Activated CD4-positive, alpha-beta memory T cell treated with anti-CD3 and anti-CD28 coated beads for 36 hours (primary cell): ENCODE data around the gene APCDD1L. TPM values are rescaled to one million over a fixed set of nuclear protein-coding genes. Genes with fewer than 3 reads are reported as not detected.

Source experiments
- CTCF ChIA-PET: fragments of 350-600 bp; sonication (Branson Sonifier 250); formaldehyde crosslinking; loops from one replicate; lab custom pipeline; 2021; ENCODE audit warnings: antibody characterized with exemption, inconsistent platforms; lab: Charles Lee
- POLR2A ChIA-PET: fragments of 350-600 bp; sonication (Branson Sonifier 250); formaldehyde crosslinking; loops from one replicate; lab custom pipeline; 2021; ENCODE audit warnings: antibody characterized with exemption; lab: Charles Lee
- DNase-seq: peaks from one replicate; pipeline ENCODE4 v3.0.0-alpha.2; 2020
- H3K27ac Mint-ChIP-seq: one replicate; pipeline ENCODE4 v1.8.0; 2021; ENCODE audit warnings: mixed read lengths
- H3K27me3 Mint-ChIP-seq: one replicate; pipeline ENCODE4 v1.8.0; 2021; ENCODE audit warnings: mixed read lengths
- H3K36me3 Mint-ChIP-seq: one replicate; pipeline ENCODE4 v1.8.0; 2021; ENCODE audit warnings: mixed read lengths
- H3K4me1 Mint-ChIP-seq: one replicate; pipeline ENCODE4 v1.8.0; 2021; ENCODE audit warnings: low read depth, mixed read lengths
- H3K4me3 Mint-ChIP-seq: one replicate; pipeline ENCODE4 v1.8.0; 2021; ENCODE audit warnings: mild to moderate bottlenecking, mixed read lengths
- H3K9me3 Mint-ChIP-seq: one replicate; pipeline ENCODE4 v1.8.0; 2021; ENCODE audit warnings: mixed read lengths
- intact Hi-C: fragments of 100-400 bp; cut with micrococcal nuclease; formaldehyde crosslinking; loops from one replicate; pipeline ENCODE4 v1.15.1; 2023
- total RNA-seq, 2 experiments: library from RNA; stranded (reverse); gene quantifications; one replicate each; pipeline ENCODE4 v1.2.3, GENCODE V29; 2021

The APCDD1L gene
- total RNA-seq, 2 experiments from 2014 or later = not detected

DNA sequence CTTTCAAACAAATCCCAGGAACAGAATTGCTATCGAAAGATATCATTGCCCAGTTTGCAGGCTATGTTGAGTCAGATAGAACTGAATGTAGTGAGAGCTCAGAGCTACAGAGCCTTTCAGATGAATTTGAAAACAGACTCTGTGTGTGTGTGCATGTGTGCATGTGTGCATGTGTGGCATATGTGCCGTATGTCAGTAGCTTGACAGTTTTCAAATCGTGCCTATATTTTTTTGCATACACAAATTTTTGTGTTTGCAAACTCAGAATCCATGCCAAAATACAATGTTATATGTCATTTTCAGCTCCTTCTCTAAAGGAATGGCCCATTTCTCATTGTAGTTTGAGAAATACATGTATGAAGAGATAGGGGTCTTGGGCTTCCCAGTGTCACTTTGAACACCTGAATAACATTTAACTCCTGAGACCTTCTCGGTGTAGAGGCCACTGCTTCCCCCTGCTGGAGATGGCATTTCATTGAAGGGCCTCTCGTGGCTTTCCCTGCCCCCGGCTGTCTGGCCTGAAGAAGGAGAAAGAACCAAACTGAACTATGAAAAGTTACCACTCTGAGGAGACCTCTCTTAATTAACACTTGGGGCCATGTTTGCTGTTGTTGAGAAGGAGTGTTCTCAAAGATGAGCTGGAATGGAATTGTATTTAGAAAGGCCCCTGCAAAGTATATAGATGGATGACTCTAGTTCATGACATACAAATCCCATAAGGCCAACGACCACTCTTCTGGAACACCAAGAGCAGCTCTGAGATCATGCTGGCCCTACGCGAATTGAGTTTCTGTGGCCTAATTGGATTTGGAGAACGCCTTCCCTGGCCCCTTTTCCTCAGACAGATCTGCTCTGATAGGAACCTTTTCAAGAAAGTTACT lies 67.4 kb downstream of the APCDD1L start:
- ChIA-PET POLR2A (no interaction called here), CTCF (interaction anchor here (0.7 to 2.5 kb wide), 10 partner anchors 15 to 212 kb away, joined by 3 to 13 read pairs (median 4); partner anchors contain the start of gene VAPB)
- H3K36me3 Mint-ChIP-seq = peaks cover 58% of the 10 kb centered on the region
- no peaks in the 10 kb centered on the region for H3K27me3 Mint-ChIP-seq
- peak; percentile 72 for DNase-seq
- no peak overlapping the region for H3K27ac Mint-ChIP-seq
- no peak overlapping the region for H3K4me3 Mint-ChIP-seq
- intact Hi-C loops = loop anchor here (1.0 kb wide), 1 partner anchor 210 kb away; no protein-coding TSS in a partner anchor
- H3K9me3 Mint-ChIP-seq = no peaks in the 10 kb centered on the region
- peaks cover 2% of the 10 kb centered on the region for H3K4me1 Mint-ChIP-seq

DNA sequence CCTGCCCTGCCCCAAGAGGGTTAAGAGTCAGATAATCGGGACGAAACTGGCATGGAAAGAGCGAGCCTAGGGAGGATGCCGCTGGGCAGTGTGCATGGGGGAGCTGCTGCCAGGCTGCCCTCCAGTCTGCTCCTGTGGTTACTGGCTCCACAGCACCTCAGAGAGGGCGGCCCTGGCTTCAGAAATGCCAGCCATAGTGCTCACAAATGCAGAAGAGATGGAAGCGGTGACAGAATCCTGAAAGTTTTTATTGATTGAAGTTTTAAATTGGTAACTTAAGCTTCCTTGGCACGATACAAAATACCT lies 68.3 kb downstream of the APCDD1L start:
- no peak overlapping the region for H3K27ac Mint-ChIP-seq
- DNase-seq = no peak
- no peaks in the 10 kb centered on the region for H3K9me3 Mint-ChIP-seq
- CTCF ChIA-PET = interaction anchor here (0.7 to 2.5 kb wide), 6 partner anchors 14 to 212 kb away, joined by 3 to 13 read pairs (median 4); partner anchors contain the start of gene VAPB
- no peak overlapping the region for H3K4me3 Mint-ChIP-seq
- peaks cover 3% of the 10 kb centered on the region for H3K4me1 Mint-ChIP-seq
- POLR2A ChIA-PET = no interaction called here
- H3K27me3 Mint-ChIP-seq = no peaks in the 10 kb centered on the region
- intact Hi-C loops = loop anchor here (1.0 kb wide), 1 partner anchor 210 kb away; no protein-coding TSS in a partner anchor
- H3K36me3 Mint-ChIP-seq = peaks cover 60% of the 10 kb centered on the region

DNA sequence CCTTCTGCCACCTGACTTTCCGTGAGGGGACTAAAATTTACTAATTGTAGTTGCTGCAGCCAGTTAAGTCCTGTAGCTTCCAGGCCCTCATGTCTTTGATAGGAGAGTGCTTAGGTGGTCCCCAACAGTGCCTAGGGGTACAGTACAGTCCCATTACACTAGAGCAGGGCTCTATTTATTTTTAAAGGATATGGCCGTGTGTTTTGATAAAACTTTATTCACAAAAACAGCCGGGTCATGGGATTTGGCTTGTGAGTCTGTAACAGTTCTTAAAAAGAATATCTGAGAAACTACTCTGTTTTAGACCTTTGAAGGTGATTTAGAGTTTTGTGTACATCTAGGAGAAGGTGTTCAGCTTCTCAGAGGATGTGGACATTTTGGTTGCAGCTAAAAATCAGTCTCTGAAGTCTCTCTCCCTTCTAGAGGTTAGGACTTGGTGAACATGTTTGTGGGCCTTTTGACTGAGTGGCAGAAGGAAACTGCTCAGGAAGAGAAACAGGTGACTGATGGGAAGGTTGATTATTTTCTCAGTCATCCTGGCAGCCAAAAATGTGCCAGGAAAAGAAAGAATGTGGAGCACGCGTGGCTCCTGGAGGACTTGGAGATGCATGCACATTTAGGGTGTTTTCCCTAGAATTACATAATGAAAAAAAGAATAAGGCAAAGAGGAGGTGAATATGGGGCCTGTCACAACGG lies 68.8 kb downstream of the APCDD1L start:
- CTCF ChIA-PET = interaction anchor here (1.3 to 2.5 kb wide), 3 partner anchors 58 to 211 kb away, joined by 4 to 13 read pairs (median 5); partner anchors contain the start of gene VAPB
- intact Hi-C loops = no loop called here

DNA sequence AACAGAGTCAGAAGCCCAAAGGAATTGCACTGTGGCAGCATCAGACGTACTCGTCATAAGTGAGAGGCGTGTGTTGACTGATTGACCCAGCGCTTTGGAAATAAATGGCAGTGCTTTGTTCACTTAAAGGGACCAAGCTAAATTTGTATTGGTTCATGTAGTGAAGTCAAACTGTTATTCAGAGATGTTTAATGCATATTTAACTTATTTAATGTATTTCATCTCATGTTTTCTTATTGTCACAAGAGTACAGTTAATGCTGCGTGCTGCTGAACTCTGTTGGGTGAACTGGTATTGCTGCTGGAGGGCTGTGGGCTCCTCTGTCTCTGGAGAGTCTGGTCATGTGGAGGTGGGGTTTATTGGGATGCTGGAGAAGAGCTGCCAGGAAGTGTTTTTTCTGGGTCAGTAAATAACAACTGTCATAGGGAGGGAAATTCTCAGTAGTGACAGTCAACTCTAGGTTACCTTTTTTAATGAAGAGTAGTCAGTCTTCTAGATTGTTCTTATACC lies 70.4 kb downstream of the APCDD1L start:
- CTCF ChIA-PET = no interaction called here

More for the DNA sequence above, 68.8 kb downstream of the APCDD1L start:
- H3K36me3 Mint-ChIP-seq = peaks cover 59% of the 10 kb centered on the region
- no peak for DNase-seq
- POLR2A ChIA-PET = no interaction called here
- H3K27ac Mint-ChIP-seq = no peak overlapping the region
- H3K4me3 Mint-ChIP-seq = no peak overlapping the region
- H3K27me3 Mint-ChIP-seq = no peaks in the 10 kb centered on the region
- peaks cover 7% of the 10 kb centered on the region for H3K4me1 Mint-ChIP-seq
- H3K9me3 Mint-ChIP-seq = no peaks in the 10 kb centered on the region

DNA sequence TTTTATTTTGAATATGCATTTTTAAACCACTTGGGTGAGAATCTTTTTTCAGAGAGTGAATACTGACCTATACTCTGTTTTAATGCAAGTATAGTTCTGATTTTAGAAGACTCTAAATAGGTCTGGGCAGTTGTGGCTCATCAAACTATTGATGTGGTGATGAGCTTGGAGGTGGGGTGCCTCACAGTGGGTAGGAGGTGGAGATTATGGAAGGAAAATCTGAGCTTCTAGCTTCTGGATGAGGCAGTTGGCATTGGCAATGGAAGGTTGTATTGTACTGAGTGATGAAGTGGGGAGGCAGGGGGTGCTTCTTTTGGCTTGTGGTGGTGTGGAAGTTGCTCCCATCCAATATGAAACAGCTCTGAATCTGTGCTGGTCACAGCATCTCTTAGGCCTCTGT lies 73.5 kb downstream of the APCDD1L start:
- DNase-seq = no peak
- CTCF ChIA-PET = no interaction called here
- Mint-ChIP-seq H3K27ac (no peak overlapping the region), H3K4me1 (peaks cover 24% of the 10 kb centered on the region), H3K36me3 (peaks cover 44% of the 10 kb centered on the region), H3K9me3 (no peaks in the 10 kb centered on the region), H3K27me3 (no peaks in the 10 kb centered on the region), H3K4me3 (no peak overlapping the region)
- intact Hi-C loops = no loop called here
- POLR2A ChIA-PET = interaction anchor here (0.7 kb wide), 1 partner anchor 222 kb away, joined by 4 read pairs; no protein-coding TSS in a partner anchor

More for the DNA sequence above, 70.4 kb downstream of the APCDD1L start:
- Mint-ChIP-seq H3K27ac (no peak overlapping the region), H3K9me3 (no peaks in the 10 kb centered on the region), H3K36me3 (peaks cover 54% of the 10 kb centered on the region), H3K4me3 (no peak overlapping the region), H3K4me1 (peaks cover 6% of the 10 kb centered on the region), H3K27me3 (no peaks in the 10 kb centered on the region)
- intact Hi-C loops = no loop called here
- POLR2A ChIA-PET = no interaction called here
- no peak for DNase-seq

DNA sequence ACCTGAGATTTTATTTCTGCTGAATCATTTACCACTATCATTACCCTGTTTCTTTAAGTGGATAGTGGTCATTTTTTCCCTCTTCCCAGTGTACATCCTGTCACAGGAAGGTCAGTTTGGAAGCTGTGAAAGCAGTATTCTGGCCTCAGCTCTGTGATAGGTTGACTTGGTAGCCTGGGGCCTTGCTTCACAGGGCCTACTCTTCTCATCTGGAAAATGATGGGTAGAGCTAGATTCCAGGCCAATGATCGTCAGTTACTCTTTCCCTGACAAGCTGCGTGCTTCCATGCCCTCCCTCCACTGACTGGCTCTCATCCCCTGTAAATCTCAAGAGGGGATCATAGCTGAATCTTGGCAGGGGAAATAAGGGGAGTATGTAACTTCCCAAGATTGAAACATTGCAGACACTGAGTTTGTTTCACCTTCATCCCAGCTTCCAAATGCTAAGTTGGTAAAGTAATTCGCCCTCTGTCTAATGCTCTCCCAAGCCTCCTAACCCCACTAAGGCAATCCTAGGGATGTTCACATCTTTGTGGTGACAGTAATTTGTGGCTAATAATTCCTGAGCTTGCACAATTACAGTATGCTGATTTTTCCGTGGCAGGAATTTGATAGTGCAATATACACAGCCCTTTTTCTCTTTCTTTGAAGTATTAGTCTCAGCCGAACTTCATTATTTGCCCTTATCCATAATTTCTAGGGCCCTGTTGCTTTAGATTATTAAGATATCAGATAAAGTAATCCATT lies 75.0 kb downstream of the APCDD1L start:
- Mint-ChIP-seq H3K9me3 (no peaks in the 10 kb centered on the region), H3K4me3 (no peak overlapping the region), H3K4me1 (peaks cover 27% of the 10 kb centered on the region), H3K27me3 (no peaks in the 10 kb centered on the region), H3K27ac (no peak overlapping the region), H3K36me3 (peaks cover 41% of the 10 kb centered on the region)
- no peak for DNase-seq
- intact Hi-C loops = no loop called here
- CTCF ChIA-PET = interaction anchor here (1.1 kb wide), 1 partner anchor 207 kb away, joined by 3 read pairs; no protein-coding TSS in a partner anchor
- POLR2A ChIA-PET = no interaction called here

DNA sequence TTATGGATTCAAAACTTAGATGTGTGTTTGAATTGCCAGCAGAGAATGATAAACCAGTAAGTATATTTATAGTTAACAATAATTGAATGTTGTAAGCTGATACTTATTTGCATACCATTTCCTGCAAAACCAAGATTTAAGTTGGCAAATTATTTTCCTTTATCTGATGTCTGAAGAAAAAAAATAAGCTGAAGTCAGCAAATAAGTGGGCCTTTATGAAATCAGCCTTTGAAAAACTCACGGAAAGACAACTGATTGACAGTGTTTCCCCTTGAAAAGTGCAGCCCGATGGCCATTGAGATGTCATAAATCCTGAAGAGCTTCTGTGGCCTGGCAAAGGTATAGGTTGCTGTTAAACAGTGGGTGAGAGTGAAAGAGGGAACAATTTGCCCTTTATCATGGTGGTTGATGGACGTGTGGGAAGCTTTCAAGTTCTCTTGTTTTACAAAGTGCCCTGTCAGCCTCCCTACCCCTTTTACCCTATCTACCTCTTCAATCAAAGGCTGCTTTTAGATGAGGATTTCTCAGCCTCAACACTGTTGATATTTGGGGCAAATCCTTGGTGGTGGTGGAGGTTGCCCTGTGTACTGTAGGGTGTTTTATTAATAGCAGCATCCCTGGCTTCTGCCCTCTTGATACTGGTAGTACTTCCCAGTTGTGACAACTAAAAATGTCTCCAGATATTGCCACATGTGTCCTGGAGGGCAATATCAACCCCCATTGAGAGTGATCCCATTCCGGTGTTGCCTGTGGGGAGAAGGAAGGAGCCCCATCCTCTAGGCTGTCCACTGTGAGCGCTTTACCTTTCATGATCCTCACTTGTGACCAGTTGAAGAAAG lies 76.0 kb downstream of the APCDD1L start:
- POLR2A ChIA-PET = no interaction called here
- intact Hi-C loops = no loop called here
- no peak for DNase-seq
- CTCF ChIA-PET = interaction anchor here (1.0 kb wide), 1 partner anchor 212 kb away, joined by 4 read pairs; the partner anchor contains the start of gene STX16
- Mint-ChIP-seq H3K27ac (no peak overlapping the region), H3K4me3 (no peak overlapping the region), H3K27me3 (no peaks in the 10 kb centered on the region), H3K9me3 (no peaks in the 10 kb centered on the region), H3K36me3 (peaks cover 32% of the 10 kb centered on the region), H3K4me1 (peaks cover 29% of the 10 kb centered on the region)

DNA sequence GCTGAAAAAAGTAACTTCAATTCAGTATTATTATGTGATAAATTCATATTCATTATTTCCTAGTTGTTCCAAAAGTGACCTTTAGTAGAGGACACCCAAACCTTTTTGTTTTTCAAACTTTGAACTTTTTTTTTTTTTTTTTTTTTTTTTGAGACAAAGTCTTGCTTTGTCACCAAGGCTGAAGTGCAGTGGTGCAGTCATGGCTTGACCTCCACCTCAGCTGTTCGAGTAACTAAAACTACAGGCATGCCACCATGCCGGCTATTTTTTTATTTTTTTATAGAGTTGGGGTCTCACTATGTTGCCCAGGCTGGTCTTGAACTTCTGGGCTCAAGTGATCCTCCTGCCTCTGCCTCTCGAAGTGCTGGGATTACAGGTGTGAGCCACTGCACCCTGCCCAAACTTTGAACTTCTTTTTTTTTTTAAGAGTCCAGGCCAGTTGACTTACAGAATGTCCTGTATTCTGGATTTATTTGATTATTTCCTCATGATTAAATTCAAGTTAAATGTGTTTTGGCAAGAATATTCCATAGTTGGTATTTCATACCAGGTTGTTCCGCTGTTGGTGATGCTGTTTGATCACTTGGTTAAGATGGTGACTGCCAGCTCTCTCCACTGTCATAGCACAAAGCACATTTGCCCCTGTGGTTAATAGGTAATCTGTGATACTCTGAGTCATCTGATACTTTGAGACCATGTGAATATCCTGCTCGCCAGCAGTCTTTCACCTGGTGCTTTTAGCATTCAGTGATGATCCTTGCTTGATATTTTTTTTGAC lies 78.1 kb downstream of the APCDD1L start:
- peaks cover 44% of the 10 kb centered on the region for H3K4me1 Mint-ChIP-seq
- CTCF ChIA-PET = interaction anchor here (2.2 kb wide), 1 partner anchor 201 kb away, joined by 7 read pairs; no protein-coding TSS in a partner anchor
- no peak for DNase-seq
- H3K36me3 Mint-ChIP-seq = peaks cover 21% of the 10 kb centered on the region
- no peaks in the 10 kb centered on the region for H3K9me3 Mint-ChIP-seq
- no peak overlapping the region for H3K27ac Mint-ChIP-seq
- intact Hi-C loops = no loop called here
- H3K27me3 Mint-ChIP-seq = no peaks in the 10 kb centered on the region
- POLR2A ChIA-PET = interaction anchor here (0.6 kb wide), 1 partner anchor 835 kb away, joined by 6 read pairs; no protein-coding TSS in a partner anchor
- no peak overlapping the region for H3K4me3 Mint-ChIP-seq

DNA sequence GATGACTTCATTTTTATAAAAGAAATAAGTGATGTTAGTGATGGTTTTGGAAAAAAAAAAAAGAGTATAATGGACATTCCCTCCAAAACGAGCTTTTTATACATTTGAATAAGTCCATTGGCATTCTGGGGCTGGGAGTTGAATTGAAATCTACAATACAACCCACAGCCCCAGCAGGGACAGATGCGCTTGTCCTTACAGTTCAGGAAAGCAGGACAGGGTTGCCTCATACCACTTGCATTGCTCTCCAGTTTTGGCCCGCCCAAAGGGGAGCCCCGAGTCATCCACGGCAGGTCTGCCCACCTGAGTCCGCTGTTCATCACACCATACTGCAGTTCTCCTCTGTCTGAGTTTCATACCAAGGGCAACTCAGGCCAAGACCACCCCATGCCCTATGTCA lies 80.0 kb downstream of the APCDD1L start:
- Mint-ChIP-seq H3K27me3 (no peaks in the 10 kb centered on the region), H3K36me3 (peaks cover 22% of the 10 kb centered on the region), H3K9me3 (no peaks in the 10 kb centered on the region), H3K4me1 (peaks cover 44% of the 10 kb centered on the region), H3K4me3 (no peak overlapping the region), H3K27ac (no peak overlapping the region)
- ChIA-PET CTCF (interaction anchor here (2.2 kb wide), 1 partner anchor 199 kb away, joined by 7 read pairs; no protein-coding TSS in a partner anchor), POLR2A (no interaction called here)
- no peak for DNase-seq
- intact Hi-C loops = no loop called here

DNA sequence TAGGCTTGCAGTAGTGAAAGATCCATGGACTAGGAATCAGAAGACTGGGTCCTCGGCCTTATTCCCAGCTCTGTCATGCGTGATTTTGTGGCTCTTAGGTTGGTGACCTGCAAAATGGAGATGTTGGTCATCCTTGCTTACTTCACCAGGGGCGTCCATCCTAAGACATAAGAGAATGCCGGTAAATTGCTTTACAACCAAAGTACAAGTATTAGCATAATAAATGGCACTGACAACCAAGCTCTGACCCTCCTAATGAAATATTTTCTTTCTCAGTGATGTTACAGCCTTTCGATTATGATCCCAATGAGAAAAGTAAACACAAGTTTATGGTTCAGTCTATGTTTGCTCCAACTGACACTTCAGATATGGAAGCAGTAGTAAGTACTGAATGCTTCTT lies 80.9 kb downstream of the APCDD1L start:
- Mint-ChIP-seq H3K36me3 (peaks cover 24% of the 10 kb centered on the region), H3K4me3 (no peak overlapping the region), H3K4me1 (peaks cover 44% of the 10 kb centered on the region), H3K27me3 (no peaks in the 10 kb centered on the region), H3K27ac (no peak overlapping the region), H3K9me3 (no peaks in the 10 kb centered on the region)
- intact Hi-C loops = no loop called here
- ChIA-PET POLR2A (no interaction called here), CTCF (no interaction called here)
- DNase-seq = no peak
